HCT116 (cell line): ENCODE data around the gene ALDH1L1.

Experiments
- ATF3 ChIP-seq: IDR thresholded peaks from 2 replicates; pipeline ENCODE4 v1.6.1; 2012
- CEBPB ChIP-seq: IDR thresholded peaks from 2 replicates; pipeline ENCODE4 v1.6.1; 2012; ENCODE audit warnings: low read depth
- EGR1 ChIP-seq: IDR thresholded peaks from 2 replicates; pipeline ENCODE4 v1.6.1; 2012; ENCODE audit warnings: low read depth
- EZH2 ChIP-seq: fragments of 200-600 bp; sonication (generic); IDR thresholded peaks from 2 replicates; pipeline ENCODE4 v1.6.1; 2017; ENCODE audit warnings: antibody characterized with exemption, mixed run types
- EZH2phosphoT487 ChIP-seq: fragments of 200-600 bp; IDR thresholded peaks from 2 replicates; pipeline ENCODE4 v1.6.1; 2018; ENCODE audit warnings: antibody characterized with exemption, borderline replicate concordance
- FOSL1 ChIP-seq: IDR thresholded peaks from 2 replicates; pipeline ENCODE4 v1.6.1; 2012; ENCODE audit warnings: low read depth
- MAX ChIP-seq: IDR thresholded peaks from 2 replicates; pipeline ENCODE4 v1.6.1; 2012
- POLR2A ChIP-seq: IDR thresholded peaks from 2 replicates; pipeline ENCODE4 v1.7.0; 2011; ENCODE audit warnings: borderline replicate concordance; ENCODE audit not compliant: insufficient read depth, insufficient read length; ENCODE audit errors: extremely low read depth
- ZFX ChIP-seq: fragments of 450-650 bp; IDR thresholded peaks from 2 replicates; pipeline ENCODE4 v1.6.1; 2017
- ZNF274 ChIP-seq: fragments of 200-500 bp; sonication (Bioruptor generic); IDR thresholded peaks from 2 replicates; pipeline ENCODE4 v1.6.1; 2014; ENCODE audit warnings: mild to moderate bottlenecking, low read depth, low read length, inconsistent platforms
- TF ChIP-seq, protein P1 (sequence below), 3 experiments: fragments of 200-600 bp in 1 of 3; sonication (generic) in 1 of 3; IDR thresholded peaks in 2 of 3; conservative IDR thresholded peaks in 1 of 3; 2 replicates each; pipeline ENCODE4 v1.5.1; 2012 to 2017; ENCODE audit warnings: low read depth in 2 of 3, low read length in 2 of 3, antibody characterized with exemption in 1 of 3, borderline replicate concordance in 1 of 3, control low read depth in 1 of 3, mild to moderate bottlenecking in 1 of 3, mixed read lengths in 1 of 3, mixed run types in 1 of 3, moderate library complexity in 1 of 3; ENCODE audit not compliant: insufficient read depth in 1 of 3
- TF ChIP-seq, protein P2 (sequence below): IDR thresholded peaks from 2 replicates; pipeline ENCODE4 v1.6.1; 2012; ENCODE audit warnings: low read depth

DNA sequence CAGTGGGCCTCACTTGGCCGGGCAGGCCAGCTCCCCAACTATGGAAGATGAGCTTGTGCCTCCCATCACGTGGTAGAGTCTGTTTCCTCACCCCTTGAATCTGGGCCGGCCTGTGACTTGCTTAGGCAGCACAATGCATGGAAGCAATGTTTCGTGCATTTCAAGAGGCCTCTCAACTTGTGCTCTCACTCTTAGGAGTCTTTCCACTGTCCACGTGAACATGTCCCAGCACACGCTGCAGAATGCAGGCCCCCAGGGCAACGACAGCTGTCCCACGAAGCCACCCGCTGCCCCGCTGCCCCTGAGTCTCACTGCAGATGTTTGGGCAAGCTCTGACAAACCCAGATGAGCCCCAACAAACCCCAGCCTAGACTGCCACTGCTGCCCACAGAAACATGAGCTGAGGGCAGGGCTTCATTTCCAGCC lies 69.2 kb downstream of the ALDH1L1 start:
- TF ChIP-seq, protein P1, sequence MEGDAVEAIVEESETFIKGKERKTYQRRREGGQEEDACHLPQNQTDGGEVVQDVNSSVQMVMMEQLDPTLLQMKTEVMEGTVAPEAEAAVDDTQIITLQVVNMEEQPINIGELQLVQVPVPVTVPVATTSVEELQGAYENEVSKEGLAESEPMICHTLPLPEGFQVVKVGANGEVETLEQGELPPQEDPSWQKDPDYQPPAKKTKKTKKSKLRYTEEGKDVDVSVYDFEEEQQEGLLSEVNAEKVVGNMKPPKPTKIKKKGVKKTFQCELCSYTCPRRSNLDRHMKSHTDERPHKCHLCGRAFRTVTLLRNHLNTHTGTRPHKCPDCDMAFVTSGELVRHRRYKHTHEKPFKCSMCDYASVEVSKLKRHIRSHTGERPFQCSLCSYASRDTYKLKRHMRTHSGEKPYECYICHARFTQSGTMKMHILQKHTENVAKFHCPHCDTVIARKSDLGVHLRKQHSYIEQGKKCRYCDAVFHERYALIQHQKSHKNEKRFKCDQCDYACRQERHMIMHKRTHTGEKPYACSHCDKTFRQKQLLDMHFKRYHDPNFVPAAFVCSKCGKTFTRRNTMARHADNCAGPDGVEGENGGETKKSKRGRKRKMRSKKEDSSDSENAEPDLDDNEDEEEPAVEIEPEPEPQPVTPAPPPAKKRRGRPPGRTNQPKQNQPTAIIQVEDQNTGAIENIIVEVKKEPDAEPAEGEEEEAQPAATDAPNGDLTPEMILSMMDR (IDR thresholded peaks at IDR 0.05 in 2 of 3, conservative IDR thresholded peaks at IDR 0.05 in 1 of 3; ENCODE audit: borderline replicate concordance in 1 of 3, insufficient read depth in 1 of 3, low read depth in 2 of 3, low read length in 2 of 3), result no peak
- TF ChIP-seq EZH2 (no peak), FOSL1 (no peak), ZNF274 (no peak), ATF3 (no peak), MAX (no peak), CEBPB (no peak), EZH2phosphoT487 (no peak), POLR2A (no peak), ZFX (no peak), EGR1 (no peak)
- TF ChIP-seq, protein P2, sequence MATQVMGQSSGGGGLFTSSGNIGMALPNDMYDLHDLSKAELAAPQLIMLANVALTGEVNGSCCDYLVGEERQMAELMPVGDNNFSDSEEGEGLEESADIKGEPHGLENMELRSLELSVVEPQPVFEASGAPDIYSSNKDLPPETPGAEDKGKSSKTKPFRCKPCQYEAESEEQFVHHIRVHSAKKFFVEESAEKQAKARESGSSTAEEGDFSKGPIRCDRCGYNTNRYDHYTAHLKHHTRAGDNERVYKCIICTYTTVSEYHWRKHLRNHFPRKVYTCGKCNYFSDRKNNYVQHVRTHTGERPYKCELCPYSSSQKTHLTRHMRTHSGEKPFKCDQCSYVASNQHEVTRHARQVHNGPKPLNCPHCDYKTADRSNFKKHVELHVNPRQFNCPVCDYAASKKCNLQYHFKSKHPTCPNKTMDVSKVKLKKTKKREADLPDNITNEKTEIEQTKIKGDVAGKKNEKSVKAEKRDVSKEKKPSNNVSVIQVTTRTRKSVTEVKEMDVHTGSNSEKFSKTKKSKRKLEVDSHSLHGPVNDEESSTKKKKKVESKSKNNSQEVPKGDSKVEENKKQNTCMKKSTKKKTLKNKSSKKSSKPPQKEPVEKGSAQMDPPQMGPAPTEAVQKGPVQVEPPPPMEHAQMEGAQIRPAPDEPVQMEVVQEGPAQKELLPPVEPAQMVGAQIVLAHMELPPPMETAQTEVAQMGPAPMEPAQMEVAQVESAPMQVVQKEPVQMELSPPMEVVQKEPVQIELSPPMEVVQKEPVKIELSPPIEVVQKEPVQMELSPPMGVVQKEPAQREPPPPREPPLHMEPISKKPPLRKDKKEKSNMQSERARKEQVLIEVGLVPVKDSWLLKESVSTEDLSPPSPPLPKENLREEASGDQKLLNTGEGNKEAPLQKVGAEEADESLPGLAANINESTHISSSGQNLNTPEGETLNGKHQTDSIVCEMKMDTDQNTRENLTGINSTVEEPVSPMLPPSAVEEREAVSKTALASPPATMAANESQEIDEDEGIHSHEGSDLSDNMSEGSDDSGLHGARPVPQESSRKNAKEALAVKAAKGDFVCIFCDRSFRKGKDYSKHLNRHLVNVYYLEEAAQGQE, result no peak
